ENCODE measurements around the gene CRELD1. TPM values are rescaled to one million over a fixed set of nuclear protein-coding genes. Genes with fewer than 3 reads are reported as not detected.

CRELD1 gene
- total and polyA plus RNA-seq, 2 of the 13 experiments (the other 11 are each of a cell fraction or from before 2014, with no cell fraction given) = 27.1 to 61.9 TPM

GRCh38 chr3:9942934-9943690 lies 9.5 kb downstream of the CRELD1 start (continued):
- no peak for TF ChIP-seq ZHX2 (IDR thresholded peaks at IDR 0.05; ENCODE audit: low read depth)
- no peak for TF ChIP-seq ZHX2 (CRISPR knock-in tag; IDR thresholded peaks at IDR 0.05; ENCODE audit: borderline replicate concordance)
- TF ChIP-seq ARHGAP35 (CRISPR knock-in tag; IDR thresholded peaks at IDR 0.05; ENCODE audit: borderline replicate concordance) = no peak
- TF ChIP-seq GTF3A (CRISPR knock-in tag; conservative IDR thresholded peaks at IDR 0.05) = no peak
- no peak for TF ChIP-seq CREBL2 (CRISPR knock-in tag; IDR thresholded peaks at IDR 0.05; ENCODE audit: borderline replicate concordance)
- no peak for TF ChIP-seq GATA4 (IDR thresholded peaks at IDR 0.05; ENCODE audit: borderline replicate concordance, low read depth)
- TF ChIP-seq ZBTB33 (CRISPR knock-in tag; IDR thresholded peaks at IDR 0.05) = no peak
- TF ChIP-seq PLRG1 (conservative IDR thresholded peaks at IDR 0.05) = no peak
- TF ChIP-seq ZNF326 (CRISPR knock-in tag; IDR thresholded peaks at IDR 0.05; ENCODE audit: borderline replicate concordance) = no peak
- no peak for TF ChIP-seq POLR2AphosphoS2 (IDR thresholded peaks at IDR 0.05; ENCODE audit: low read depth, low read length)
- no peak for TF ChIP-seq ZBTB38 (CRISPR knock-in tag; IDR thresholded peaks at IDR 0.05)
- TF ChIP-seq FLYWCH1 (CRISPR knock-in tag; IDR thresholded peaks at IDR 0.05) = no peak
